Sigmoid colon (tissue), 7 donors: Measurements from ENCODE around the gene HIVEP3. TPM values are rescaled to one million over a fixed set of nuclear protein-coding genes. Genes with fewer than 3 reads are reported as not detected.

Source experiments
- DNase-seq: peaks from one replicate; pipeline ENCODE4 v3.0.0-alpha.2; 2019
- H3K27ac ChIP-seq, 4 donors: fragments of 200-600 bp; sonication (generic); one replicate each; pipeline ENCODE4 v1.5.1; 2016 to 2019; ENCODE audit warnings: mild to moderate bottlenecking in 1 of 4
- H3K27me3 ChIP-seq, 3 donors: fragments of 200-600 bp; sonication (generic); one replicate each; pipeline ENCODE4 v1.5.1; 2019; ENCODE audit warnings: mild to moderate bottlenecking in 1 of 3
- H3K36me3 ChIP-seq, 4 donors: fragments of 200-600 bp; sonication (generic); one replicate each; pipeline ENCODE4 v1.5.1; 2016 to 2019
- H3K4me1 ChIP-seq, 4 donors: fragments of 200-600 bp; sonication (generic); one replicate each; pipeline ENCODE4 v1.5.1; 2017 to 2019
- H3K4me3 ChIP-seq, 4 donors: fragments of 200-600 bp; sonication (generic); one replicate each; pipeline ENCODE4 v1.5.1; 2017 to 2019; ENCODE audit warnings: mild to moderate bottlenecking in 2 of 4, moderate library complexity in 1 of 4
- H3K9me3 ChIP-seq, 4 donors: fragments of 200-600 bp in 3 of 4; sonication (generic) in 3 of 4; one replicate each; pipeline versions ENCODE4 v1.5.1 to v1.6.1; 2013 to 2019
- CTCF ChIP-seq, 4 experiments: fragments of 450-650 bp in 3 of 4; fragments of 200-600 bp in 1 of 4; IDR thresholded peaks; one replicate each; pipeline ENCODE4 v1.5.1; 2016 to 2019; ENCODE audit warnings: antibody characterized with exemption in 4 of 4, mild to moderate bottlenecking in 3 of 4, moderate library complexity in 2 of 4
- EP300 ChIP-seq, 4 donors: sonication (generic); formaldehyde crosslinking; IDR thresholded peaks; one replicate each; pipeline ENCODE4 v1.6.1; 2017; ENCODE audit warnings: antibody characterized with exemption in 4 of 4
- POLR2A ChIP-seq, 2 donors: fragments of 450-650 bp; IDR thresholded peaks; one replicate each; pipeline ENCODE4 v1.6.1; 2016; ENCODE audit warnings: antibody characterized with exemption in 2 of 2, mild to moderate bottlenecking in 2 of 2, moderate library complexity in 2 of 2
- POLR2AphosphoS5 ChIP-seq, 4 donors: sonication (generic); formaldehyde crosslinking; IDR thresholded peaks; one replicate each; pipeline ENCODE4 v1.6.1; 2017; ENCODE audit warnings: antibody characterized with exemption in 4 of 4
- WGBS, 2 donors: extraction: QIAGEN DNeasy Blood & Tissue Kit; methylation state at CpG; one replicate each; pipeline ENCODE4 v1.1.7; 2013; 5-methylcytosine and 5-hydroxymethylcytosine counted together
- intact Hi-C: fragments of 100-400 bp; cut with DNase I; formaldehyde crosslinking; loops from one replicate; pipeline ENCODE4 v1.15.1; 2023
- polyA plus RNA-seq, 3 donors: library from polyadenylated mRNA; stranded (reverse); fragments of 200-250 nt; gene quantifications; one replicate each; pipeline ENCODE4 v1.2.3, GENCODE V29; 2013
- total RNA-seq, 4 donors: library from RNA; depleted of rRNA; stranded (reverse); fragments of >200 nt; gene quantifications; one replicate each; pipeline ENCODE4 v1.1.0, GENCODE V29; 2016
- donor health status: healthy with polysubstance abuse.
- donor health status: Bipolar disorder and iron deficiency.
- donor health status: healthy.

The HIVEP3 gene
- total and polyA plus RNA-seq, 7 donors, result 1.4 to 7.8 (median 3.2) TPM

- Histone ChIP-seq H3K4me3 (no peak overlapping the region), H3K4me1 (peaks cover 0 to 30% (median 27%) of the 10 kb centered on the region in 4 donors), H3K36me3 (no peaks in the 10 kb centered on the region), H3K9me3 (no peaks in the 10 kb centered on the region), H3K27ac (no peak overlapping the region), H3K27me3 (no peaks in the 10 kb centered on the region)
- TF ChIP-seq CTCF (IDR thresholded peaks at IDR 0.05) (no peak), POLR2A (IDR thresholded peaks at IDR 0.05) (no peak), POLR2AphosphoS5 (IDR thresholded peaks at IDR 0.05) (no peak), EP300 (IDR thresholded peaks at IDR 0.05) (no peak)
- no peak for DNase-seq
- 16 to 45% methylated on average over 3 of the region's 3 CpGs for WGBS, 2 donors
- intact Hi-C loops, result no loop called here
These were observed 4.2 kb downstream of the HIVEP3 start for GRCh38 chr1:41914516-41914915.

GRCh38 chr1:41913014-41913413 is 5.7 kb downstream of the HIVEP3 start:
- Histone ChIP-seq H3K4me3 (no peak overlapping the region), H3K27ac (no peak overlapping the region), H3K36me3 (no peaks in the 10 kb centered on the region), H3K9me3 (no peaks in the 10 kb centered on the region), H3K27me3 (no peaks in the 10 kb centered on the region), H3K4me1 (peaks cover 0 to 21% (median 13%) of the 10 kb centered on the region in 4 donors)
- TF ChIP-seq EP300 (IDR thresholded peaks at IDR 0.05) (no peak), CTCF (IDR thresholded peaks at IDR 0.05) (no peak), POLR2AphosphoS5 (IDR thresholded peaks at IDR 0.05) (no peak), POLR2A (IDR thresholded peaks at IDR 0.05) (no peak)
- DNase-seq, result no peak
- 87 to 92% methylated on average over 1 of the region's 1 CpG for WGBS, 2 donors
- intact Hi-C loops, result no loop called here

- no peaks in the 10 kb centered on the region for H3K4me1 ChIP-seq
- 86 to 90% methylated on average over 3 of the region's 3 CpGs for WGBS, 2 donors
- no peaks in the 10 kb centered on the region for H3K27me3 ChIP-seq
- no peak overlapping the region for H3K4me3 ChIP-seq
- H3K27ac ChIP-seq, result no peak overlapping the region
- DNase-seq, result no peak
- TF ChIP-seq EP300 (IDR thresholded peaks at IDR 0.05) (no peak), POLR2AphosphoS5 (IDR thresholded peaks at IDR 0.05) (no peak), POLR2A (IDR thresholded peaks at IDR 0.05) (no peak), CTCF (IDR thresholded peaks at IDR 0.05) (no peak)
- H3K36me3 ChIP-seq, result no peaks in the 10 kb centered on the region
- no peaks in the 10 kb centered on the region for H3K9me3 ChIP-seq
- intact Hi-C loops, result loop anchor here (10.0 kb wide), 1 partner anchor 1386 kb away; no protein-coding TSS in a partner anchor
These were observed 10.3 kb downstream of the HIVEP3 start for GRCh38 chr1:41908288-41908895.

- no peak for DNase-seq
- 96 to 98% methylated on average over 8 of the region's 8 CpGs for WGBS, 2 donors
These were observed 11.3 kb downstream of the HIVEP3 start for GRCh38 chr1:41907446-41907845.

More at GRCh38 chr1:41907446-41907845, 11.3 kb downstream of the HIVEP3 start:
- Histone ChIP-seq H3K4me3 (no peak overlapping the region), H3K27me3 (no peaks in the 10 kb centered on the region), H3K36me3 (no peaks in the 10 kb centered on the region), H3K4me1 (no peaks in the 10 kb centered on the region), H3K27ac (no peak overlapping the region), H3K9me3 (no peaks in the 10 kb centered on the region)
- intact Hi-C loops, result loop anchor here (10.0 kb wide), 1 partner anchor 1387 kb away; no protein-coding TSS in a partner anchor
- TF ChIP-seq CTCF (IDR thresholded peaks at IDR 0.05) (no peak), EP300 (IDR thresholded peaks at IDR 0.05) (no peak), POLR2A (IDR thresholded peaks at IDR 0.05) (no peak), POLR2AphosphoS5 (IDR thresholded peaks at IDR 0.05) (no peak)
